ENCODE data around the gene EHMT1.
"Not testable (repeated sequence)": the region's sequence is repeated elsewhere in the genome, so short reads cannot be mapped to it uniquely, and the experiment has no call there.

Gene EHMT1

GRCh38 chr9:137876269-137876668 is 257.5 kb downstream of the EHMT1 start:
- DNase-seq = no peak

GRCh38 chr9:137876781-137877386 is 258.1 kb downstream of the EHMT1 start:
- DNase-seq = no peak

DNA sequence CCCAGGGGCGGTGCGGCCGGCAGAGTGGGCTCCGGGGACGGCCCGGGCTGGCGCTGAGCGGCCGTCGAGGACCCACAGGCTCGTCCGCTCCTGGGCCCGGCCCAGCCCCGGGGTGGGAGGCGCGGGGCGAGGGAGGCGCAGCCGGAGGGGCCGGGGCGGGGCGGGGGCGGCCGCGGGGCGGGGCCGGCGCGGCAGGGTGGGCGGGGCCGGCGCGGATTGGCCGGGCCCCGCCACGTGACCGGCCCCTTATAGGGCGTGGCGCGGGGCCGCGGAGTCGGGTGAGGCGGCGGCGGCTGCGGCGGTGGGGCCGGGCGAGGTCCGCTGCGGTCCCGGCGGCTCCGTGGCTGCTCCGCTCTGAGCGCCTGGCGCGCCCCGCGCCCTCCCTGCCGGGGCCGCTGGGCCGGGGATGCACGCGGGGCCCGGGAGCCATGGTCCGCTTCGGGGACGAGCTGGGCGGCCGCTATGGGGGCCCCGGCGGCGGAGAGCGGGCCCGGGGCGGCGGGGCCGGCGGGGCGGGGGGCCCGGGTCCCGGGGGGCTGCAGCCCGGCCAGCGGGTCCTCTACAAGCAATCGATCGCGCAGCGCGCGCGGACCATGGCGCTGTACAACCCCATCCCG is 258.8 kb downstream of the EHMT1 start, which contains the start of gene CACNA1B:
Gene CACNA1B, plus strand, starts transcription at position 277 of the 617 bp plus-strand sequence. Its CDS starts 152 bp downstream, at position 429.
- not testable (repeated sequence) for DNase-seq

DNA sequence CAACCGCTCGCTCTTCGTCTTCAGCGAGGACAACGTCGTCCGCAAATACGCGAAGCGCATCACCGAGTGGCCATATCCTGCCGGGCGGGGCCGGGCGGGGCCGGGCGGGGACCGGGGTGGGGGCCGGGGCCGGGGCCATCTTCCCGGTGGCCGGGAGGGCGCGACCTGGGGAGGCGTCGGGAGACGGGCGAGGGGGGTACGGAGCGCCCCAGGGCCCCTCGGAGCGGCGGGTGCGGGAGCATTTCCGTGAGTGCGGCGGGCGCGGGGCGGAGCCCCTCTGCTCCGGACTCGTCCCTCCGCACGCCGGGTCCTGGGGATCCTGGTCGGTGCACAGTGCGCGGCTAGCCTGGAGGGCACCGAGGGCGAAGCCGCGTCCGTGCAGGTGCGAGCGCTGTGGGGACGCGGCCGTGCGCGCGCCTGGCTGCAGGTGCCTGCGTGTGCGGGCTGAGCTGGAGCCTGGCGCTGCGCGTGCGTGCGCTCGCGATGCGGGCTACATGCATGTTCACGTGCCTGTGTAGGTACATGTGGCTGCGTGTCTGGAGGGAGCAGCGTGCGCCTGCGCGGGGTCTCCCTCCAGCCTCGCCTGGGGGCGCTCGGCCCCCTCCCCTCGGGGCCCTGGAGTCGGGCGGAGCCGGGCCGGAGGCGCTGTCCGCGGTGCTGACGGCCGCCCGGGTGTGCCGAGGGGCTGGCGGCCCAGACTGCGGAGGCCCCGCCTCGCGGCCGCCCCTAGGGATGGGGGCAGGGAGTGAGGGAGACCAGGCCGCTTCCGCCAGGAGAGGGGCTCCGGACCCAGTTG is 259.5 kb downstream of the EHMT1 start:
- no peak for DNase-seq

GRCh38 chr9:137879052-137879451 is 260.2 kb downstream of the EHMT1 start:
- DNase-seq = no peak

DNA sequence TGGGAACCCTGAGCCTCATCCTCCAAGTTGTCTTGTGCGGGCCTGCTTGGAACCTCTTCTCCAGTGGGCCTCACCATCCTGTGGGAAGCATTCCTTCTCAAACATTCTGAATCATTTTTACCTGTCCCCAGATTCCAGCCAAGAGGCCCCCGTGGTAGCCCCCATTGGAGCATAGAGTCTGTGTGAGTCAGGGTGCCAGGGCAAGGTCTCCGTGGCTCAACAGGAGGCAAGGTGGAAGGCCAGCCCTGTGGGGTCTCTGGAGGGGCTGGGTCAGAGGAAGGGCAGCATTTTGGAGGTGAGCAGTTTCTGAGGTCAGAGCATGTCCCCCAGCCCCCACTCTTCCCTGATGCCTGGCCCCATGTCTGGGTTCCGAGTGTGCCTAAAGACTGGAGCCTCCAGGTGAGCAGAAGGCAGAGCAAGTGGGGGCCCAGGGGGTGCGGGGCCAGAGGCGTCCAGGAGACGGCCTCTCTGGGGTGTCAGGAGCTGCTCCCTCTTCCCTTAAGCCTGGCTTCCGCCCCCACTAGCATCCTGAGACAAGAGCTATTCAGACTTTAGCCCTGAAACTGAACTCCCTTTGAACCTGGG is 260.9 kb downstream of the EHMT1 start:
- DNase-seq = no peak

DNA sequence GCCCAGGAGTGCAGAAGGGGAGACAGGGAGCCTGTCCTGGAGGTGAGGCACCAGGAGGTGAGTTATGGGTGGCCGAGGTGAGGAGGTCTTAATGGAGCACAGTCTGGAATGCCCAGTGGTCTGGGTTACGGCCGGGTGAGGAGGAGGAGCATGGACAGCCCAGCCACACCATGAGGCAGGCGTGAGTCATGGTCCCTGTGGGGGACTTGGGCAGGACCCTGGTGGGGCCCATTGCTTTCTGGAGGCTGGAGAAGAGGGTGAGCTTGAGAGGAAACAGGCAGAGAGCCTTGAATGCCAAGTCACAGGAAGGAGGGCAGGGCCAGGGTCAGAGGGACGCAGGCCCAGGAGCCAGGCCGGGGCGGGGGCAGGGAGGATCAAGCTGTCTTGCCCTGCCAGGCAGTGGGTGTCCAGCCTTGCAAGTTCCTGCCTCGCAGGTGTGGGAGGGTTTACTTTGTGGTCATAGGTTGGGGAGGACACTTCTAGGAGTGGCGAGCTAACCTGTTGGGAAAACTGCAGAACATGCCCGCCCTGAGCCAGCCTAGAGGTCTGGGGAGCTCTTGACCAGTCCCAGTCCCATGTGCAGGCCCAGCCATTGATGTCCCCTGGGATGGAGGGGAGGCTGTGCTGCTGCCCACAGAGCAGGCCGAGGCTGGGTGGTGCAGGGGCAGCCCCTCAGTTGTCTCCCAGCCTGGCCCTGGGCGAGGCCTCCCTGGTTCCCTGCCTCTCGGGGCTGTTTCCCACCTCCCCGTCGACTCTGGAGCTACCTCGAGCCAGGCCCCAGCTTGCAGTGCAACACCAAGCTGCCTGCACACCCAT is 261.6 kb downstream of the EHMT1 start:
- no peak for DNase-seq

DNA sequence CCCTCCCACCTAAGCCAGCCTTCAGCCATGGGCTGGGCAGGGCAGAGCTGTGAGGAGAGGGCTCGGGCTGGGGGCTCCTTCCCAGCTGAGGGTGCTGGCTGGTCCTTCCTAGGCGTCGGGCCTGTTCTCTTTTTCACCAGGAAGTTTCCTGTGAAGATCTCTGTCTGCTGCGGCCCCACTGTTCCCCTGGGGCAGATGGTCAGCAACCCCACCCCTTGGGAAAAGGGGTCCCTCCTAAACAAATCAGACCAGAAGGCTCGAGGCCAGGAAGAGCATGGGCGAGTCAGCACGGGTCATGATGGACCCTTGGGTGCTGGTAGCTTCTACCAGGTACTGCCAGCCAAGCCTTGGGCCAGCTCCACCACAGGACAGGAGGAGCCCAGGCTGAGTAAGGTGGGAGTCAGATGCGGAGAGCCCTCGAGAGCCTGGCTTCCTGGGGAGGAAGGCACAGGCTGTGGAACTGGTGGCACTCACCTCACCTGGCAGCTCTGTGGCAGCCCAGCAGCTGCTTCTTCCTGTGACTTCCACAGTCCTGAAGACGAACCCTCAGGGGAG is 262.2 kb downstream of the EHMT1 start:
- no peak for DNase-seq

DNA sequence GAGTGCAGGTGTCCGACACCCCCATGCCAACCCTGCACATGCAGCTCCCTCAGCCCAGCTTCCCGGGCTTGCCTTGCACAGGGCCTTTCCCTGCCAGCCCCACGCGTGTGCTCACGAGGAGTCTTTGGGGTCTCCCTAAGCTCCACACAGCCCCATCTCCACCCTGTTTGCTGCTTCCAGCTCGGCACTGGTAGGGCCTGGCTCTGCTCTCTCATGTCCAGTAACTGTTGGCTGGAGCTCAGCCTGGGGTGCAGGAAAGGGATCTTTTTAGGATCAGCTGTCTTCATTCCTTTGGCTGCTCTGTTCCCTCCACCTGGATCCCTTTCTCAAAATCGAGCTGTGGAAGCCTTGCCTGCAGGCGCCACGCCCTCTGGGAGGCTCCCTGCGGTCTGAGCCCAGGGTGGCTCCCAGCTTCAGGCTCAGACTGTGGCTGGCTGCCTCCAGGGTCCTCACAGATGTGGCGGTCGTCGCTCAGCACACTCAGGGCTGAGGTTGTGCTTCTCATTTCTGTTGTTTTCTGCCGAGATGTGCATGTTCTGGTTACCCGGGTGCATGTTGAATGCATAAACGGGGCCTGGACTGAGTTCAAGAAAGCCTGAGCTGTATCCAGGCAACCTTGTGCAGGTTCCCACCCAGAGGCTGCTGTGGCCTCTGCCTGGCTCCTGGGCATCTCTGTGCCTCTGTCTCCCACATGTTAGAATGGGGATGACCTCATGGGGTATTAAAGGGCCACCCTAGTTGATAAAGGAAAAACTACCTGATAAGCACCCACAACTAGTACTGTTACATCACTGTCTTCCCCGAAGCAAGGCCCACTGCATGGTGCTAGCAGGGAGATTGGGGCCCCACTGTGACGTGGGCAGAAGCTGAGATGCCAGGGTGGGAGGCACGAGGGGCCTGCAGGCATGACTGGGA is 263.0 kb downstream of the EHMT1 start:
- no peak for DNase-seq

GRCh38 chr9:137882506-137882821 is 263.7 kb downstream of the EHMT1 start:
- no peak for DNase-seq

DNA sequence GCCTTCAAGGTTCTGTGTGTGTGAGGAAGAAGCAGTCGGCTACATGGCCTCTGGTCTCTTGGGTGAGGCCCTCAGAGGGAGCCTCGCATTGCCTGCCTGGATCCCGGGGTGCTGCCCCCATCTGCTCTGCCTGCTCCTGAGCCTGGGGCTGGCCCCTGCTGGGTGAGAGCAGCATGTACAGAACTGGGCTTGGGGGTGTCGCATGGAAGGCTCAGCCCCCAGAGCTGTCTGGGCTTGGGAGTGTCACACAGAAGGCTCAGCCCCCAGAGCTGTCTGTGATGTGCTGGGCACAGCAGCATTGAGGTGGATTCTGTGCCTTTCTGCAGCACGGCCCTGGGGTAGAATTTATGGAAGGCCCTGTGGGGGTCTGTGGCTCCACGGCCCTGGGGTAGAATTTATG is 265.2 kb downstream of the EHMT1 start:
- DNase-seq = not testable (repeated sequence)

GRCh38 chr9:137884547-137884946 is 265.7 kb downstream of the EHMT1 start:
- DNase-seq = not testable (repeated sequence)

GRCh38 chr9:137885121-137885520 is 266.3 kb downstream of the EHMT1 start:
- DNase-seq = not testable (repeated sequence)
